SK-N-DZ (cell line): ENCODE results near the gene TNFAIP8.
"Not testable (repeated sequence)": the region's sequence is repeated elsewhere in the genome, so short reads cannot be mapped to it uniquely, and the experiment has no call there.

Experiments
- DNase-seq: peaks from one replicate; pipeline ENCODE4 v3.0.0-alpha.2; 2015; ENCODE audit warnings: low spot score

Gene TNFAIP8

GRCh38 chr5:119393746-119394145 lies 37.9 kb downstream of the TNFAIP8 start:
- DNase-seq = no peak

DNA sequence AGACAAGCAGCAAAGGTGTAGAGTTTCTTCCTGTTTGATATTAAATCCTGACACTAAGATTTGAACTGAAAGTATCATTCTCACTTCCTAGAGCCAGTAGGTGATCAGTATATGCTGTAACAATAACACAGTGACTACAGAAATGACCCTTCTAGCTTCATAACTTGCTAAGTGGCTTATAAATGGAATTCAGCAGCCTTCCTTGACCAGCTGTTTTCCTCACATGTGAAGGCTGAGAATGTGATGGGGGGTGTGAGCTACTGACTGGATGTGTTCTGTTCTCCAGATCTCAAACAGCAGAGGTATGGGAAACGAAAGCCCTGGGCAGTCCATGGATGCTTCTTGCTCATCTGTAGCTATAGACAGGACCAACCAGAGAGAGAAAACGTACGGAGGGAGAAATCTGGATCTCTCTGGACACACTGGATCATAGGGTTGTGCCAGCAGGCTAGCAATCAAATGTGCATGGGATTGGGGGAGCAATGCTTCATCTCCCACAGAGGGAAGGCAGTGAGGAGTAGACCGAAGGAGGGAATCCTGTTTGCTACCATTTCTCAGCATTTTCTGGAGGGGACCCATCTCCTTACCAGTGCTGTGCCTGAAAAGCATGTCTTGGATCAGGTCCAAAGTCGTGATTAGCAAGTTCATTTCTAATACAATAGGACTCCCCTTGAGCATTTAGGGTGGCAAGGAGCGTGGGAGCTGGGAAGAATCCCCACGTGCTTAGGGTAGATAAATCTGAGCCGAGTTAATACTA lies 39.4 kb downstream of the TNFAIP8 start:
- DNase-seq = no peak

GRCh38 chr5:119396030-119396664 lies 40.3 kb downstream of the TNFAIP8 start:
- DNase-seq = no peak

GRCh38 chr5:119397518-119398380 lies 41.9 kb downstream of the TNFAIP8 start:
- DNase-seq = no peak

GRCh38 chr5:119398727-119399466 lies 43.1 kb downstream of the TNFAIP8 start:
- DNase-seq = no peak

DNA sequence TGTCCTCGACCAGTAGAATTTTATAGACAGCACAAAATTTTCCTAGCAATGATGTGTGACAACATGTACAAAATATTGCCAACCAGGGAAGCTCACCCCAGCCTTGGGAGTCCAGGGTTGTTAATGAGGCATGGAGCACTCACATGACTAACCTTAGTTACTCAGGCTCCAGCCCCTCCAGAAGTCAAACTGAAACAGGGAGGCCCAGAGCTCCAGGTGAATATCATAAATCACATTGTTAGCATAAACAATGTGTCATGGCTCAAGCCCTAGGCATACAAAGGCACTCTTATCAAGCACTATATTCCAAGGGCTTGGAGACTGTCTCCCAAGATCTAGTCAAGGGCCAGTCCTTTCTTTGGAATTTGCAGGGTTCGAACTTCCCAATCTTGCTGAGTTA lies 44.4 kb downstream of the TNFAIP8 start:
- DNase-seq = no peak

GRCh38 chr5:119402081-119402480 lies 46.3 kb downstream of the TNFAIP8 start:
- DNase-seq = no peak

- no peak for DNase-seq
Measured at GRCh38 chr5:119402555-119402954, 46.7 kb downstream of the TNFAIP8 start.

- no peak for DNase-seq
Measured at GRCh38 chr5:119404033-119404432, 48.2 kb downstream of the TNFAIP8 start.

- no peak for DNase-seq
Measured at GRCh38 chr5:119405419-119405818, 49.6 kb downstream of the TNFAIP8 start.

- no peak for DNase-seq
Measured at GRCh38 chr5:119406551-119407110, 50.8 kb downstream of the TNFAIP8 start.

DNA sequence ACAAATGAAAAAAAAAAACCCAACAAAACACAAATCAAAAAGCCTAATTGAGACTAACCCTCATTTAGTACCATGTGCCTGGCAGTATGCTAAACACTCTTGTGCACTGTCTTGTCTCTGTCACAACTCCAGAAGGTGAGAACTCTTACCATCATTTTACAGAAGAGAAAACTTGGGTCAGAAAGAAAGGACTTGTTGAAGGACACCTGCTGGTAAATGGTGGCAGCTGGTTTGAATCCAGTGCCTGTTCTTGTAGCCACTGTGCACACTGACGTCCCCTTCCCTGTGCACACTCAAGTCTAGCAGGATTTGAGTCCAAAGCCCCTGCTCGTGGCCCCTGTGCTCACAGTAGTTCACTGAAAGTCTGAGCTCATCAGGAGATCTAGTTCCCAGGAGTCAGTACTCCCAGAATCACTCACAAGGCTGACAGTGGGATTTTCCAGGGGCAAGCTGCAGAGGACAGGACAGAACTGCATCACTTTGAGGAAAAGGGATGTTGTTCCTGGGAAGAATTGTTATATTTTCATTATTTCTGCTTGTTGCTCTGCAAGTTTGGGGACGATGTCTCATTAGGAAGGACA lies 53.5 kb downstream of the TNFAIP8 start:
- DNase-seq = no peak

- DNase-seq = no peak
Measured at GRCh38 chr5:119410448-119411159, 54.8 kb downstream of the TNFAIP8 start.

DNA sequence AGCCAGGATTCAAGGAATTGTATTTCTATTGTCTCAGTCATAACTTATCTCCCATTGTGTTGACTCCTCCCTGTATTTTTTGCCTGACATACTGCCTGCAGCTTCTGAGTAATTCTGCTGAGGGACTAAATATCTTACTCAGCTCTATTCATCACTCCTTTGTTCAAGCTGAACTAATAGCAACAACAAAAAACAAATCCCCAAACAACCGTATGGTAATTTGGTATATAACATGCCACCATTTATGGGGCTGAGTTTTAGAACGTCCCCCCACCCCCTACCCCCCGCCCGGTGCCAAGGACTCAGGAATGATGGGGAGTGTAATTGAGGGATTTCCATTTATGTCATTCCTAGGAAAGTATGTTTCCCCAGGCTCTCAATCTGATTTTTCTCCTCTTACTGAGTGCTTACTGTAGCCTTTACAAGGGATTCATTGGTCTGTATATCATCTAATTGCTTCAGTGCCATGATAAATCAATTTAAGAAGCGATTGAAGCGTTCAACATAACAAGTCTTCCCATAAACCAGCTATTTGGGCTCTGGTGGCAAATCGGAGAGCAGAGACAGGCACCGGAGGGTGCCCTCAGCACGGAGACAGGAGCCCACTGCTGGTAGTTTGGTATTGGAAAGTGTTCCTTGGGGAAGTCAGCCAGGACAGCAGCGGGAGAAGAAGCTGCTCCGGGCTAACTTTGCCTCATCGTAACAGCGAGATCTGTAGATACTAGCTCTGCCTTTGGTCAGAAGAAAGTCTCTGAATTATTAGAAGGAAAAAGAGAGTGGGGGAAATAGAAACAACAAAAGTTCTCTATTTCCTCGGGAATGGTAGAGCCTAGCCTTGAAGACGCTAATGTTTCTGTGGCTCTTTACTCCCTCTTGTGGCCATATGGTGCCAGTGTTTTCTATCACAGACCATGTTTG lies 55.8 kb downstream of the TNFAIP8 start:
- DNase-seq = peak; percentile 79

DNA sequence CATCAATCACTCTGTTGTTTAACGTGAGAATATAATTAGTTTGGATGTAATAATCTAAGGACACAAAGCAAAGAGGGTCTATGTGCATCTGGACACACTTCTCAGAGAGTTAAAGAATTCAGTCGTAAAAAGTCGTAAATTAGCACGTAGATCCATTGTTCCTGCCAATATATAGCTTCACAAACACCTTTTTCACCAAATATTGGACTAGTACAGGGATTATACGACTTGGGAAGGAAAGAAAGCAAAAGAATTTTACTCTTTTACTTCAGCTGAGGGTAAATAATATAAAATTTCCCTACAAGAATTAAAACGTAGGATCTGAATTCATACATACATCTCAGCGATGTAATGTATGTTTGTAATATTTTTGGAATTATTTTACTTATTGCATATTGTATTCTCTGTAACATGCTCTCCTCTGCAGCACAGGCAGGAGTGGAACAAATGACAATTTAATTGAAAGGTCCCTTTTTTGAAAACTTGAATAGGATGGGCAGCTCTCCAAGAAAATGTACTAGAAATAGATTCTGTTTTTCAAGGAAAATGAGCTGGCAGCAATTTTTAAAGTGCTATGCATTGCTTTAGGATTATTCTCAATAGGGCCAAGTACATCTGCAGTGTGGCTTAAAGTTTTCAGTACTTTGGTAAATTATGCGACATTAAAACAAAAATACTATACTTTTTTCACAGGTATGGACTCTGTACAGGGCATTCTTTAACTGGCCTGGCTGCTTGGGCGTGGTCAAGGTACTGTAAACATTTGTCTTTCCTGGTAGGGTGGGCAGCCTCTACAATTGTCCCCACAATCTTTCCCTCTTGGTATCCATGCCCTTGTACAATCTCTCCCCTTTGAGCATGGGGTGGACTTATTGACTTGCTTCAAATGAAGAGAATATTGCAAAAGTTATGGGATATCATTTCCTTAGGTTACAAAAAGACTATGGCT lies 56.7 kb downstream of the TNFAIP8 start:
- no peak for DNase-seq

DNA sequence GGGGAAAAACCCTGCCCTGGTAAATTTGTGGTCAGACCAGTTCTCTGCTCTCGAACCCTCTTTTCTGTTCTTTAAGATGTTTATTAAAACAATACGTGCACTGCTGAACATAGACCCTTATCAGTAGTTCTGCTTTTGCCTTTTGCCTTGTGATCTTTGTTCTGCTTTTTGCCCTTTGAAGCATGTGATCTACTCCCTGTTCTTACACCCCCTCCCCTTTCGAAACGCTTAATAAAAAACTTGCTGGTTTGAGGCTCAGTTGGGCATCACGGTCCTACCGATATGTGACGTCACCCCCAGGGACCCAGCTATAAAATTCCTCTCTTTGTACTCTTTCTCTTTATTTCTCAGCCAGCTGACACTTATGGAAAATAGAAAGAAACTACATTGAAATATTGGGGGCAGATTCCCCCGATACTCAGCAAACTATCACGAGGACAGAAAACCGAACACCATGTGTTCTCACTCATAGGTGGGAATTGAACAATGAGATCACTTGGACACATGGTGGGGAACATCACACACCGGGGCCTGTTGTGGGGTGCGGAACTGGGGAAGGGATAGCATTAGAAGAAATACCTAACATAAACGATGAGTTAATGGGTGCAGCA lies 58.4 kb downstream of the TNFAIP8 start:
- DNase-seq = not testable (repeated sequence)

GRCh38 chr5:119417891-119418605 lies 62.2 kb downstream of the TNFAIP8 start:
- no peak for DNase-seq
